PFSK-1 (cell line): ENCODE results near the gene CAD.

ENCODE experiments used
- FOXP2 ChIP-seq: optimal IDR thresholded peaks from 2 replicates; pipeline ENCODE3; 2011; ENCODE audit warnings: borderline replicate concordance, control low read depth, inconsistent platforms; ENCODE audit not compliant: insufficient read depth; ENCODE audit errors: extremely low read length, extremely low read depth
- POLR2AphosphoS5 ChIP-seq: IDR thresholded peaks from 2 replicates; pipeline ENCODE4 v1.6.1; 2012; ENCODE audit warnings: low read depth, mild to moderate bottlenecking, control low read depth, low read length, moderate library complexity
- REST ChIP-seq, 2 experiments: IDR thresholded peaks; 2 replicates each; pipeline versions ENCODE4 v1.6.1 to v1.8.0; 2011 to 2012; ENCODE audit warnings: low read depth in 2 of 2, low read length in 2 of 2, control low read depth in 1 of 2, inconsistent platforms in 1 of 2, mild to moderate bottlenecking in 1 of 2, moderate library complexity in 1 of 2; ENCODE audit not compliant: insufficient read depth in 1 of 2
- SIN3A ChIP-seq: IDR thresholded peaks from 2 replicates; pipeline ENCODE4 v1.6.1; 2012; ENCODE audit warnings: mild to moderate bottlenecking, low read length, moderate library complexity, borderline replicate concordance; ENCODE audit not compliant: insufficient read depth
- TAF1 ChIP-seq: IDR thresholded peaks from 2 replicates; pipeline ENCODE4 v1.6.1; 2012; ENCODE audit warnings: low read length, control low read depth, borderline replicate concordance; ENCODE audit not compliant: insufficient read depth

CAD gene

DNA sequence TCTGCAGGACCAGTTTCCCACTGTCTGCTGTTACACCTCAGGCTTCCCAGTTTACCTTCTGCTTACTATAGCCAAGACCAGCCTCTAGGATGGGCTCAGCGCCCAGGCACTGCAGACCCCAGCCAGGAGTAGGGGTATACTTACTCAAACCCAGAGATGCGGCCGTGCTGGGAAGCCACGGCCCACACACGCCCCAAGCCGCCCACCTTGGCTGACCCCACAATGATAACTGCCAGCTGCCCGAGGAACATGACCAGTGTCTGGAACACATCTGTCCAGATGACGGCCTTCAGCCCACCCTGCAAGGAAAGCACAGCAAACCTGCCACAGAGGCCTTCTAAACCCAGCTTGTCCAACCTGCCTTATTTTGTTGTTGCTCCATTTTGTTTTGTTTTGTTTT, 12.0 kb upstream of the CAD start:
- TF ChIP-seq TAF1 (no peak), FOXP2 (no peak), POLR2AphosphoS5 (no peak), SIN3A (no peak), REST (IDR thresholded peaks at IDR 0.05; ENCODE audit: insufficient read depth in 1 of 2, low read depth in 2 of 2, low read length in 2 of 2) (no peak)

GRCh38 chr2:27206346-27206745, 10.8 kb upstream of the CAD start:
- TF ChIP-seq TAF1 (no peak), FOXP2 (no peak)

GRCh38 chr2:27208486-27209050, 8.6 kb upstream of the CAD start:
- TF ChIP-seq FOXP2 (no peak), SIN3A (no peak), TAF1 (no peak), POLR2AphosphoS5 (no peak), REST (IDR thresholded peaks at IDR 0.05; ENCODE audit: insufficient read depth in 1 of 2, low read depth in 2 of 2, low read length in 2 of 2) (no peak)

GRCh38 chr2:27209621-27210401, 7.4 kb upstream of the CAD start:
- no peak for TF ChIP-seq POLR2AphosphoS5
- TF ChIP-seq TAF1, result no peak
- no peak for TF ChIP-seq SIN3A
- no peak for TF ChIP-seq REST (IDR thresholded peaks at IDR 0.05; ENCODE audit: insufficient read depth in 1 of 2, low read depth in 2 of 2, low read length in 2 of 2)
- no peak for TF ChIP-seq FOXP2

DNA sequence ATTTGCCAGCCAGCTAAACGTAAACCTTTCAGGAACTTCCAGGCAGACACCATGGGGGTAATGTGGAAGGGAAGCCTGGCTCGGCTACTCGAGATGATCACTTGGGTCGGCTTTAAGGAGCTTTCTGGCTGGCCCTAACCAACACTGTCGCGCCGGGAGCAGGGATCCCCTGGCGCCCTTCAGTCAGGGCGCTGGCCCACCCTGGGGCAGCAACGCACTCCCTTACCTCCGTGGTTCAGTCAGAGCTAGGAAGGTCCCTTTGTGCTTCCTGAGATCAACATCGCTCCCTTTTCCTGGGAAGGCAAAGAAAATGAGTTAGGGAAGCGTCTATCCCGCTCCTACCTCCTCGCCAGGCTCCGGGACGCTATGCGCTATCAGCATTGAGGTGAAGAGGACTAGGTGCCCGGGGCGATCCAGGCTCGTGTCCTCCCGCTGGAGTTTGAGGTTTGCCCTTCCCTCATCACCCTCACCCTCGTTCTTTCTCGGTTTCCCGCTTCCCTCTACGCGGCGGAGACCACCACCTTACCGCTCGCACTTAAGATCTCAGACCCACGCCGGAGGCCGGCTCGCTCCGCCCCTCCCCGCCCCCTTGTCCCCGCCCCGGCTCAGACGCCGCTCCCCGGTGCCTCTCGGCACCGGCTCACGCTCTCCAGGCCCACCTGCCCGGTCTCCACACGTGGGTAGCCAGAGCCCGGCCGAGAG, 5.8 kb upstream of the CAD start:
- TF ChIP-seq FOXP2, result peak; percentile 3
- TF ChIP-seq REST (IDR thresholded peaks at IDR 0.05; ENCODE audit: insufficient read depth in 1 of 2, low read depth in 2 of 2, low read length in 2 of 2), result no peak
- TF ChIP-seq POLR2AphosphoS5, result no peak
- 0 out of 2 replicates have a peak, but pooled peaks have one; percentile 24 for TF ChIP-seq SIN3A
- peak; percentile 16; the same call in 1 of the 2 replicates for TF ChIP-seq TAF1
